ENCODE data around the gene SLC6A17. TPM values are rescaled to one million over a fixed set of nuclear protein-coding genes. Genes with fewer than 3 reads are reported as not detected.

SLC6A17 gene
- polyA plus RNA-seq, 6 donors from 2014 or later = not detected

- H3K36me3 Mint-ChIP-seq = peaks cover 4 to 14% of the 10 kb centered on the region in 2 donors
- peaks cover 3 to 10% (median 4%) of the 10 kb centered on the region in 3 donors for H3K4me1 Mint-ChIP-seq
- peak overlapping the region in 1 of 6 donors; percentile 57 for H3K27ac Mint-ChIP-seq
- DNase-seq (no peak), ATAC-seq (ENCODE audit: low read depth in 2 of 2) (no peak)
- H3K4me3 Mint-ChIP-seq = no peak overlapping the region
- H3K9me3 Mint-ChIP-seq = peaks cover 11 to 25% (median 12%) of the 10 kb centered on the region in 7 donors
- H3K27me3 Mint-ChIP-seq = peaks cover 21 to 50% (median 43%) of the 10 kb centered on the region in 3 donors
These were observed 29.2 kb upstream of the SLC6A17 start for GRCh38 chr1:110120960-110121561.

GRCh38 chr1:110123224-110123623 lies 27.1 kb upstream of the SLC6A17 start:
- Mint-ChIP-seq H3K27ac (peak overlapping the region in 1 of 6 donors; percentile 47), H3K4me3 (no peak overlapping the region), H3K9me3 (peaks cover 15 to 36% (median 18%) of the 10 kb centered on the region in 7 donors), H3K4me1 (peaks cover 3 to 10% (median 4%) of the 10 kb centered on the region in 3 donors), H3K36me3 (peaks cover 4 to 20% of the 10 kb centered on the region in 2 donors), H3K27me3 (peaks cover 24 to 61% (median 49%) of the 10 kb centered on the region in 3 donors)
- no peak for ATAC-seq (ENCODE audit: low read depth in 2 of 2)
- no peak for DNase-seq

DNA sequence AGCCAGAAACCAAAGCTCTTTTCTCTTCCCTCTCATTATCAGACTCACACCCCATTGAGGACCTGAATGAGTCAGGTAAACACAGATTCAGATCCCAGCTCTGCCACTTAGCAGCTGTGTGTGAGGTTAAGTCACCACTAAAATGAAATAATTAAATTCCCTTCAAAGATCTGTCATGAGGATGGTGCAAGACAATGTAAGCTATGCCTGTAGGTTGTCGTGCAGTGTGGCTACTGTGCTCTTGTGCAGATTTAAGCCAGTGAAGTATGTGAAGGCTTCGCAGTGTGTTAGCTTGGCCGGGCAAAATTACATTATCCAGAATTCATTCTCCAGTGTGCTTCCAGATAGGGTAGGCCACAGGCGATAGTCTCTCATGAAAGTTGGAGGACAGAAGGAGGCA lies 24.5 kb upstream of the SLC6A17 start:
- H3K27me3 Mint-ChIP-seq = peaks cover 30 to 85% (median 66%) of the 10 kb centered on the region in 3 donors
- peaks cover 4 to 8% (median 4%) of the 10 kb centered on the region in 3 donors for H3K4me1 Mint-ChIP-seq
- DNase-seq (no peak), ATAC-seq (ENCODE audit: low read depth in 2 of 2) (no peak)
- H3K4me3 Mint-ChIP-seq = no peak overlapping the region
- peaks cover 4 to 15% of the 10 kb centered on the region in 2 donors for H3K36me3 Mint-ChIP-seq
- H3K9me3 Mint-ChIP-seq = peaks cover 6 to 36% (median 15%) of the 10 kb centered on the region in 7 donors
- H3K27ac Mint-ChIP-seq = no peak overlapping the region

- DNase-seq = no peak
- H3K27me3 Mint-ChIP-seq = peaks cover 38 to 84% (median 68%) of the 10 kb centered on the region in 3 donors
- ATAC-seq (ENCODE audit: low read depth in 2 of 2) = no peak
- peaks cover 4 to 10% of the 10 kb centered on the region in 2 donors for H3K36me3 Mint-ChIP-seq
- H3K4me1 Mint-ChIP-seq = peaks cover 0 to 13% (median 4%) of the 10 kb centered on the region in 3 donors
- no peak overlapping the region for H3K4me3 Mint-ChIP-seq
- no peak overlapping the region for H3K27ac Mint-ChIP-seq
- peaks cover 4 to 19% (median 10%) of the 10 kb centered on the region in 7 donors for H3K9me3 Mint-ChIP-seq
These were observed 20.1 kb upstream of the SLC6A17 start for GRCh38 chr1:110130113-110130591.

DNA sequence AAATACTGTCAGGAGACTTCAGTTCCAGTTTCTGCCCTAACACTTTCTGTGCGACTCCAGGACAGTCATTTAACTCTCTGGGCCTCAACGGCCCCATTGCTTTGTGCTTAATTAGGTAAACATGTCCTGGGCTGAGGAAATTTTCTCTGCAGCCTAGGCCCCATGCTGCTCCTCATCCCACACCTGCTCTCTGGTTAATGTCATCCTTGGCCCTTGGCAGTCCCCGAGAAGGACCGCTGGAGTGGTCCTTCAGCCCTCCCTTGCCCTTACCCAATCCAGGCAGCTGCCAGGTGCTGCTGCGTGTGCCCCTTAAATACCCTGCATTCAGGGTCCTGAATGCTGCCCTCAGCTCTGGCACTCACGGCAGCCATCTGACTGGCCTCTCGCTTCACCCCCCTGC lies 19.3 kb upstream of the SLC6A17 start:
- Mint-ChIP-seq H3K9me3 (peaks cover 4 to 11% (median 6%) of the 10 kb centered on the region in 7 donors), H3K36me3 (peaks cover 0 to 7% of the 10 kb centered on the region in 2 donors), H3K27me3 (peaks cover 37 to 84% (median 67%) of the 10 kb centered on the region in 3 donors), H3K4me1 (peaks cover 0 to 13% (median 7%) of the 10 kb centered on the region in 3 donors), H3K4me3 (peak overlapping the region in 2 of 8 donors; percentile 77 to 78), H3K27ac (no peak overlapping the region)
- no peak for DNase-seq
- no peak for ATAC-seq (ENCODE audit: low read depth in 2 of 2)

- peaks cover 43 to 85% (median 71%) of the 10 kb centered on the region in 3 donors for H3K27me3 Mint-ChIP-seq
- ATAC-seq (ENCODE audit: low read depth in 2 of 2) (no peak), DNase-seq (no peak)
- no peaks in the 10 kb centered on the region for H3K36me3 Mint-ChIP-seq
- peaks cover 11 to 25% (median 17%) of the 10 kb centered on the region in 3 donors for H3K4me1 Mint-ChIP-seq
- H3K27ac Mint-ChIP-seq = peak overlapping the region in 1 of 6 donors; percentile 20
- no peak overlapping the region for H3K4me3 Mint-ChIP-seq
- H3K9me3 Mint-ChIP-seq = peaks cover 0 to 1% (median 0%) of the 10 kb centered on the region in 7 donors
These were observed 17.6 kb upstream of the SLC6A17 start for GRCh38 chr1:110132682-110133081.

DNA sequence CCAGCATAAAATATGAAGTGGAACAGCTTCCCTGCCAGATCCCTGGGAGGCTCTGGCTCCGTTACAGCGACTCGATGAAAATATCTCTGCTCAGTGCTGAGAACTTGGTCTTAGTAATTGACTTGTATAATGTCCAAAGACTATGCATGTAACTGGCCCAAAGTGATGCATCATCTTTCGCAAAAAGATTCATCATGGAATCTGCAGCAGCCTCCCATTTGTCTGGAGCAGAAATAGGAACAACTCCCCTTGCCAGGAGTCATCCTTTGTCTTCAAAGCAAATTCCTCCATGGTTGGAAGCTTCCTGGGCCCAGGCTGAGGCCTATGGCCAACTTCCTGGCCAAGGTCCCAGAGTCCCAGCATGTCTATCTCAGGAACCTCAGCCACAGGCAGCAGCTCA lies 16.9 kb upstream of the SLC6A17 start:
- Mint-ChIP-seq H3K27me3 (peaks cover 43 to 85% (median 64%) of the 10 kb centered on the region in 3 donors), H3K4me1 (peaks cover 11 to 27% (median 17%) of the 10 kb centered on the region in 3 donors), H3K9me3 (peaks cover 0 to 1% (median 0%) of the 10 kb centered on the region in 7 donors), H3K36me3 (no peaks in the 10 kb centered on the region), H3K27ac (no peak overlapping the region), H3K4me3 (no peak overlapping the region)
- ATAC-seq (ENCODE audit: low read depth in 2 of 2) (no peak), DNase-seq (no peak)

DNA sequence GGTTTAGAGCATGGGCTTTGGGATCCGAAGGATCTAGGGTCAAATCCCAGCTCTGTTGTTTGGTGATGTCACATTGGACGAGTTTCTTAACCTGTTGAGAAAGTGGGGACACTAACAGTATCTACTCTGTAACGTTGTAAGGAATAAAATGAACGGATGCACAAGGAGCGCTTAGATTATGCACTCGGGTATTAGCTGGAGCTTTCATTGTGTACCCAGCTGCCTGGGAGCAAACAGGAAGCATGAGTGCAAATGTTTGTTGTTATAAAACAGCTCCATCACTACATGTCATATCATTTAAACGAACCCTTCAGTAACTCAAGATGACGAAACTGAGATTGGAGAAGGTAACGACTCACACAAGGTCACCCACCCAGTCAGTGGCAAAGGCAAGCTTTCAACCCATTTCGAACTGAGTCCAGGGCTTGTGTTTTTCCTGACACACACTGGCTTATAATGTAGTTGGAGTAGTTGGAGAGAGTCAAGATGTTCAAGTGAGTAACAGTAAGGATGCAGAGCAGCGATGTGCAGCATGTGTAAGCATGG lies 16.2 kb upstream of the SLC6A17 start:
- ATAC-seq (ENCODE audit: low read depth in 2 of 2) (no peak), DNase-seq (no peak)
- Mint-ChIP-seq H3K36me3 (no peaks in the 10 kb centered on the region), H3K4me3 (no peak overlapping the region), H3K4me1 (peaks cover 11 to 27% (median 17%) of the 10 kb centered on the region in 3 donors), H3K9me3 (peaks cover 0 to 1% (median 0%) of the 10 kb centered on the region in 7 donors), H3K27me3 (peaks cover 43 to 78% (median 69%) of the 10 kb centered on the region in 3 donors), H3K27ac (no peak overlapping the region)

- no peak overlapping the region for H3K27ac Mint-ChIP-seq
- ATAC-seq (ENCODE audit: low read depth in 2 of 2) (no peak), DNase-seq (no peak)
- peaks cover 43 to 77% (median 73%) of the 10 kb centered on the region in 3 donors for H3K27me3 Mint-ChIP-seq
- no peaks in the 10 kb centered on the region for H3K36me3 Mint-ChIP-seq
- H3K4me1 Mint-ChIP-seq = peaks cover 11 to 24% (median 16%) of the 10 kb centered on the region in 3 donors
- peaks cover 0 to 1% (median 0%) of the 10 kb centered on the region in 7 donors for H3K9me3 Mint-ChIP-seq
- no peak overlapping the region for H3K4me3 Mint-ChIP-seq
These were observed 15.0 kb upstream of the SLC6A17 start for GRCh38 chr1:110135246-110135645.

GRCh38 chr1:110135666-110136065 lies 14.6 kb upstream of the SLC6A17 start:
- ATAC-seq (ENCODE audit: low read depth in 2 of 2) (no peak), DNase-seq (no peak)
- Mint-ChIP-seq H3K9me3 (peaks cover 0 to 1% (median 0%) of the 10 kb centered on the region in 7 donors), H3K27me3 (peaks cover 41 to 75% (median 70%) of the 10 kb centered on the region in 3 donors), H3K36me3 (no peaks in the 10 kb centered on the region), H3K4me3 (no peak overlapping the region), H3K4me1 (peaks cover 11 to 20% (median 13%) of the 10 kb centered on the region in 3 donors), H3K27ac (no peak overlapping the region)

- peaks cover 0 to 1% (median 0%) of the 10 kb centered on the region in 7 donors for H3K9me3 Mint-ChIP-seq
- peaks cover 11 to 14% (median 13%) of the 10 kb centered on the region in 3 donors for H3K4me1 Mint-ChIP-seq
- H3K27ac Mint-ChIP-seq = peak overlapping the region in 1 of 6 donors; percentile 17
- peak; percentile 11 for DNase-seq
- peak overlapping the region in 2 of 8 donors; percentile 13 to 32 for H3K4me3 Mint-ChIP-seq
- H3K36me3 Mint-ChIP-seq = no peaks in the 10 kb centered on the region
- peaks cover 35 to 71% (median 61%) of the 10 kb centered on the region in 3 donors for H3K27me3 Mint-ChIP-seq
- peak; percentile 56 to 57 for ATAC-seq (ENCODE audit: low read depth in 2 of 2)
These were observed 13.4 kb upstream of the SLC6A17 start for GRCh38 chr1:110136911-110137310.

DNA sequence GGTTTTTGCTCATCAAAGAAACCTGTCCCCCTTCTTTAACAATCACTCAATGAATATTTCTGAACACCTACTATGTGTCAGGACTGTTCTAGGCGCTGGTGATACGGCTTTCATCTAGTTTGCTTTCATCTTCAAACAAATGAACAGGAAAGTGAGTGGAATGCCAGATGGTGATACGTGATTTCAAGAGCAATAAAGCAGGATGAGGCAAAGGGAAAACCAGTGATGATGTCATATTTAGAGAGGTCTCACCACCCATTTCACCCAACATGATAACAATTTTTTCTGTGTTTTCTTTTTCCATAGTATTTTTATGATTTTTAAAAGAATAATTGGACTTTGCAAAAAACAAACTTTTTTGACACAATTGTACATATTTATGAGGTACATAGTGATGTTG lies 11.3 kb upstream of the SLC6A17 start:
- no peak for ATAC-seq (ENCODE audit: low read depth in 2 of 2)
- Mint-ChIP-seq H3K9me3 (peaks cover 0 to 1% (median 0%) of the 10 kb centered on the region in 7 donors), H3K27ac (no peak overlapping the region)

DNA sequence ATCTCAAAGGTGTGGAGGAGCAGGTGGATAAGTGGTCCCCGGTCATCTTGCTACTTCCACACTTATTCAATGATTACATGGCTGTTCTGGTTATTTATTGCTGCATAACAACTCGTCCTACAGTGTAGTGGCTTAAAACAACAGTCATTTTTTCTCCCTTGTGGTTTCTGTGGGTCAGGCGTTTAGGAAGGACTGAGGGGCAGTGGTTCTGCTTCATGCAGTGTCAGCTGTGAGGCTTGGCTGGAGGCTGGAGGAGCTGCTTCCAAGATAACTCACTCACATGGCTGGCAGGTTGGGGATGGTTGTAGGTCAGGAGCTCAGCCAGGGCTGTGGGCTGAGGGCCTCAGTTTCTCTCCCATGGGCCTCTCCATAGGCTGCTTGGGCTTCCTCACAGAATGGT lies 5.9 kb upstream of the SLC6A17 start:
- ATAC-seq (ENCODE audit: low read depth in 2 of 2) = no peak
- H3K27ac Mint-ChIP-seq = no peak overlapping the region
- H3K9me3 Mint-ChIP-seq = no peaks in the 10 kb centered on the region
- H3K4me1 Mint-ChIP-seq = peaks cover 0 to 1% (median 0%) of the 10 kb centered on the region in 3 donors
- no peaks in the 10 kb centered on the region for H3K36me3 Mint-ChIP-seq
- no peak overlapping the region for H3K4me3 Mint-ChIP-seq
- H3K27me3 Mint-ChIP-seq = peaks cover 0 to 28% (median 11%) of the 10 kb centered on the region in 3 donors
- DNase-seq = no peak

More for the DNA sequence above, 11.3 kb upstream of the SLC6A17 start:
- Mint-ChIP-seq H3K36me3 (no peaks in the 10 kb centered on the region), H3K4me3 (no peak overlapping the region), H3K4me1 (peaks cover 11 to 14% (median 13%) of the 10 kb centered on the region in 3 donors), H3K27me3 (peaks cover 29 to 69% (median 50%) of the 10 kb centered on the region in 3 donors)
- no peak for DNase-seq

Data from naive B cell (primary cell).